Measurements from ENCODE around the gene SHE.
"Not testable (repeated sequence)": the region's sequence is repeated elsewhere in the genome, so short reads cannot be mapped to it uniquely, and the experiment has no call there.

SHE gene

DNA sequence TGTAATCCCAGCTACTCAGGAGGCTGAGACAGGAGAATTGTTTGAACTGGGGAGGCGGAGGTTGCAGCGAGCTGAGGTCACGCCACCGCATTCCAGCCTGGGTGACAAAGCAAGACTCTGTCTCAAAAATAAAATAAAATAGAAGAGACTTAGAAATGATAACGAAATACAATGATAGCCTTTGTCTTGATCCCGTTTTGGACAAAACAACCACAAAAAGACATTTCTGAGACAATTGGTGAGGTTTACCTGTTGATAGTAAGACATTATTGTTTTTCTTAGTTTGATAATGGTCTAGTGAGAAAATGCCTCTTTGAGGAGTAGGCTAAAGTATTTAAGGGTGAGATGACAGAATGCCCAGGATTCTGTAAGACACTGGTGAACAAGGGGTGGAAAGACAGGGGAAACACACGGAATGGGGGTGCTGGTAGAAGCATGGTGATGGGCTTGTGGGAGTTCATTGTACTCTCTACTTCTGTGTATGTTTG is 11.9 kb upstream of the SHE start:
- DNase-seq (ENCODE audit: low spot score), result no peak

DNA sequence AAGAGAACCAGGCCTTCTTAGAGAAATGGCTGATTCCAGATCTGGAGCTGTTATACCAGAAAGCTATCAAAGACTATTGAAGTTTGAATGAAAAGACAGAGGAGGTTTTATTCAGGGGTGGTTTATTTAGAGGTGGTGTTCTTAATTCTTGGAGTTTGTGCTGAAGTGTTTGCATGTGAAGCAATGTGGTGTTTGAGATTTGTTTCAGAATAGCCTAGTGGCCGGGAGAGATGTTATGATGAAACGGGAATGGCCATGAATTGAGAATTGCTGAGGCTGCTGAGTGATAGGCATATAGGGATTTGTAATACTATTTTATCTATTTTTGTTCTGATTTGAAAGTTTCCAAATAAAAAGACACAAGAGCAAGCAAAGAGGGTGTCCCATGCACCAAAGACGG is 10.5 kb upstream of the SHE start:
- DNase-seq (ENCODE audit: low spot score), result no peak

DNA sequence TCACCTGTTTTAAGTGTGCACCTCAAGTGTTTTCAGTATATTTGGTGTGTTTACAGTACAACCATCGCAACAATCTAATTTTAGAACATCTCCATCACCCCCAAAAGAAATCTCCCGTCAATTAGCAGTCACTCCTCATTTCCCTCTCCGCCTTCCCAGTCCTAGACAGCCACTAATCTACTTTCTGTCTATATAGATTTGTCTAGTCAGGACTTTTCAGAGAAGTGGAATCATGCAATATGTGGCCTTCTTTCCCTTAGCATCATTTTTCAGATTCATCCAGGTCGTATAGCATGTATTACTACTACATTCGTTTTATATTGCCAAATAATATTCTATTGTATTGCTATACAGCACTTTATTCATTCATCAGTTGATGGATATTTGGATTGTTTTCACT is 1.7 kb upstream of the SHE start:
- DNase-seq (ENCODE audit: low spot score), result no peak

DNA sequence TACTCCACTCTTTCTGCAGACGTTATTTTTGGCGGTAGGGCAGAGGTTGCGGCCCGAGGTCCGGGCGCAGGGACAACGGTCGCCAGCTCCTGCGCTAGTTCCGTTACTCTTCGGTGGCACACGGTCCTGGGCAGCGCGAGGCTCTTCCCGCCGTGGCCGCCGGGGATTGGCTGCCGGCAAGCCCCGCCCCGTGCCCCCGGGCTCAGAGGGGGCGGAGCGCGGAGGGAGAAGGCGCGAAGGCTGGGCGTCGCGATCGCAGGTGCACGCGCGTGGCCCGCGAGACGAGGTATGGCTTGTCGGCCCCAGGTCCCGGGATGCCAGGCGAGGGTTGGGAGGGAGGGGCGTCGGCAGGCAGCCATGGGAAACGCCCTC is 518 bp upstream of the SHE start:
- DNase-seq (ENCODE audit: low spot score), result no peak

DNA sequence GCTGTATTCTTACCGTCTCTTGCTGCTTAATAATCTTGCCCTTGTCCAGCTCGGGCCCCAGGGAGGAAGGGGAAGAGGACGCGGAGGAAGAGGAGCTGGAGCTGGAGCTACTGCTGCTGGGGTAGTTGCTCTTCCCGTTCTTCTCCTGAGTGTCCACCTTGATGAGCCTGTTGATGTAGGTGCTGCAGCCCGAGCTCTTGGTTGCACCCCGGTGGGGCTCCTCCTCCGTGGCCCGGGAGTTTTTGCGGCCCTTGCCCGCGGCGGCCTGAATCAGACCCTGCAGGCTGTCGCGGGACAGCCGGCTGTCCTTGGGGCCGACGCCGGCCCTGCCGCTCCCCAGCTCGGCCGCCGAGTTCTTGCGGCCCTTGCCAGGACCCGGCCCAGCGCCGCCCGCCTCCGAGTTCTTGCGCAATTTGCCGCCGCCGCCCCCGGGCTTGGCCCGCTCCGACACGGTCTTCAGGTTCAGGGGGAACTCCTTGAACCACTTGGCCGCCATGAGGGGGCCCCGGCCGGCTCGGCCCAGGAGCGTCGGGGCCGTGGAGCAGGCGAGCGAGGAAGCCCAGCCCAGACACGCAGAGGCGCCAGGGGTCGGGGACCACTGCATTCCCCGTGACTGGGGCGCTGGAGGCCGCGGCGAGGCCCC is 668 bp downstream of the SHE start:
- no peak for DNase-seq (ENCODE audit: low spot score)

DNA sequence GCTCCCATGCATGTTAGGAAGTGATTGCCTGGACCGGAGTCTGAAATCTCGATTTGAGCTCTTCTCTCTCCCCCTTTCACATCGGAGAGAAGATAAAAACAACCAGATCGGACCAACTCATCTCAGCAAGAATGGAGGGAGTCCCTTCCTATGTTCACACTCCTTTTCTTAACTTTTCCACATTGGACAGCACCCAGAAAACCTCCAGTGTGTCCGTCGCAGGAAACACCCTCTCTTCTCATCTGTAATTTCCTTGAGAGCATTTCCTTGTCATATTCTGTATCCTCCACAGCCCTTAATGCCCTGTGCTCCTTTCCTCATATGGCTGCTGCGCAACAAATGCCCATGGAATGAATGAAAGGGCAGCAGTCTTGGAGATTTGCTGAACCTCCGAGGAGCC is 1.7 kb downstream of the SHE start:
- no peak for DNase-seq (ENCODE audit: low spot score)

DNA sequence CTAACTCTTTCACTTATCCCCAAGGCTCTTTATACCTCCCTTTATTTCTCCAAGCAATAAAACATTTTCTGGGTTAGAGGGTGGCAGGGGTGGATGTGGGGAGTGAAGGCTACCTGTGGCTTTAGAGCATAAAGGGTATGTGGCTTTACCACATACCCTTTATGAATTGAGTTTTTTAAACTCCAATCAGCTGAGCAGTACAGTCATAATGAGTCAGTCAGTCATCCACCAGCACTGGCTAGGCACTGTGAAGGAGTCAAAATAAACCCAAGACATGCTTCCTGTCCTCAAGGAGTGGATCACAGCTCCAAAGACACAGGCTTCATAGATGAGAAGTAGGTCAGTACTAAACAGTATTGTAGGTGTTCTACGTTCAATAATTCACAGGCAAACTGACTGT is 2.8 kb downstream of the SHE start:
- DNase-seq (ENCODE audit: low spot score), result no peak

DNA sequence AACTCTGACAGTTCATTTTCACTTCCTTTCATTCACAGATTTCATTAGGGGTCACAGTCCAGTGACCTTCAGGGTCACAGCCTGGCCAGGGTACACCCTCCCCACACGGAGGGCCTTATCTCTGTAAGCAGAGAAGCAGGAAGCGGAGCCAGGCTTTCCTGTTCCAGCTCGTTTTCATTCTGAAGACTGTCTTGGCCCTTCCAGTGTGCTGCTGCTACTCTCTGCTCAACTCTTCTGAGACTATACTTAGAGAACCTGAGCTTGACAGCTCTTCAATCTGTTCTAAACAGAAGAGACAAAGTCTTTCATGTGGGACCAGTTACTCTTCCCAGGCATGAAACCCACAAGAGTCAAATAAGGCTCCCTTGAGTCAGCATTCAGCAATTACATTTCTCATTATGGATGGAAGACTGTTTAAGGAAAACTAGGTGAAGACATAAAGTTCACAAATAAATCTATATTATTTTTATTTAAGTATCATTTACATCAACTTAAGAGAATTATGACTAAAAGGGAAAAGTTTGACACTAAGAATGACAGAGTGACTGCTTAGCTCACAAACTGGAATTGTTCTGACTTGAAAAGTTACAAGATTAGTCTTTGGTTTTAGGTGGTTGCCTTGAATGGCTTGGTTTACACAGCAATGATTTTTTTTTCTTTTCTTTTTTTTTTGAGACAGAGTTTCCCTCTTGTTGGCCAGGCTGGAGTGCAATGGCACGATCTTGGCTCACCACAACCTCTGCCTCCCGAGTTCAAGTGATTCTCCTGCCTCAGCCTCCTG is 5.0 kb downstream of the SHE start:
- DNase-seq (ENCODE audit: low spot score), result no peak

DNA sequence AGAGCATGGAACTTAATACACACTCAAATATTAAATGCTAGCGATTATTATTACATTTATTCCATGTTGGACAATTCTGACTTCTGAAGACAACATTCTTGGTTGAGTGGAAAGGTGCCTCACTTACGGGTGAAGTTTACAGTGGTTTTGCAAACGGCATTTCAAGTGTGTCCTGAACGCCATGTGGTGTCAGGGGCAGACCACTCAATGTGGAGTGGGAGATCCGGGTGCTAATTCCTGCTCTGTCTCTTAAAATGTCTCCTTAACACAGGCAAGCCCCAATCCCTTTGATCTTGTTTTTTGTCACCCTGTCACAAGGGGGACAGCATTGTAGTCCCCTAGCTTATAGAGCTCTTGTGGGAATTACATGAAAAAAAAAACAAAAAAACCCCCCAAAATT is 5.8 kb downstream of the SHE start:
- DNase-seq (ENCODE audit: low spot score), result no peak

DNA sequence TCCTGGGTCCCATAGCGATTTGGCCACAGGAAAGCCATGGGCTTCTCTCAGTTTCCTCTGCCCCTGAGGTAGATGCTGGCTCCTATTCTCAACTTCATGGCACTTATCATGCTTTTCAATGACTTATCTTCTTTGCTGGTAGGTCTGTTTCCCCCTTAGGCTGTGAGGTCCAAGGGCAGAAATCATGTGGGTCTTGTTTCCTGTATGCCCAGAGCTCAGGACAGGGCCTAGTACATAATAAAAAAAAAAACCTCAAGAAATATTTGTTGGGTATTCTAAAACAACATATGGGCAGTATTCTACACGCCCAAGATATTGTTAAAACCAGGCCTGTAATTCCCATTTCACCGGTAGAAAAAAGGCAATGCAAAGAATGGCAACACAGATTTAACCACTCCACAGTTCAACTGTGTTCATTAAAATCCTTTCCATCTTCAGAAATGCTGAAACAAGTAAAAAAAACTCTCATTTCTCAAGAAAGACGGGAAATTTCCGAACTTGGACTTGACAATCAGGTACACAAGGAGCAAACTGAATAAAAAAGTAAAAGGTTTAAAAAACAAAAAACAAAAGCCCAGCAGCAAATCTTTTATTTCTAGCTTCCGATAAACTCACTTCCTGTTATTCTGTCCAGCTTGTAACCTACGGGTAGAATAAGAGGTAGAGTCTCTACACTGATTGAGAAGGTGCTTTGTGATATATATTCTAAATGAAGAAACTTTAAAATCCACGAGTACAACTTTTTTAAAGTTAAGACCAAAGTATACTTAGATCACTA is 6.5 kb downstream of the SHE start:
- no peak for DNase-seq (ENCODE audit: low spot score)

DNA sequence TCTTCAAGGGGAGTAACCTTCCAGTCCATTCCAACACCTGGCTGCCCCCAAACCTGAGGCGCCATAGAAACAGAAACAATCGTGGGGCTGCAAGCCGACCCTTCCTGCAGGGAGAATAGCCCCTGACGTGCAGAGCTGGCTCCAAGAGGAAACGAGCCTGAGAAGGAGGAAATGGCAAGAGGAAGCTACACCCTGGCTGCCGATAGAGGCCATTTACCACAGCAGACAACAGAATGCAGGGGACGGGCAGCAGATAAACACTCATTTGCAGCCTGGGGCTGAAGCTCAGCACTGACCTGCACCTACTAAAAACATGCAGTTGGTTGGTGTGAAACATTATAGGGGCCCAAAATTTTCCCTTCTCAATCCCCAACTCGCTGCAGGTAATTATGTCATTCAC is 8.9 kb downstream of the SHE start:
- DNase-seq (ENCODE audit: low spot score), result no peak

DNA sequence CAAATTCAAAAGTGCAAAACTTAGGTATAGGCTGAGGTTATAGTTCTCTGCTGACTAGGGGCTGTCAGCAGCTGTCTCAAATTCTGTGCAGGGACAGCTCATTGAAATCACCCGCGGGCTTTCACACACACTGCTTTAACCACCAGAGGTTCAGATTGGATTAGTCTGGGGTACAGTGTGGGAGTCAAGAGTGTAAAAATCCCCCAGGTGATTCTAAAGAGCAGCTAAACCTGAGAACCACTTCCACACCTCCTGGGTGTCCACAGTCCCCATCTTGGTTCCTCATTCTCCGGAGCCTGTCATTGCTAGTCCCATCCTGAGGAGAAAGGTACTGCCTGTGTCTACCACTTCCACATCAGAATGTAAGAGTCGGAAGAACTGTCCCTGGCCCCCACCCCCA is 10.1 kb downstream of the SHE start:
- no peak for DNase-seq (ENCODE audit: low spot score)

DNA sequence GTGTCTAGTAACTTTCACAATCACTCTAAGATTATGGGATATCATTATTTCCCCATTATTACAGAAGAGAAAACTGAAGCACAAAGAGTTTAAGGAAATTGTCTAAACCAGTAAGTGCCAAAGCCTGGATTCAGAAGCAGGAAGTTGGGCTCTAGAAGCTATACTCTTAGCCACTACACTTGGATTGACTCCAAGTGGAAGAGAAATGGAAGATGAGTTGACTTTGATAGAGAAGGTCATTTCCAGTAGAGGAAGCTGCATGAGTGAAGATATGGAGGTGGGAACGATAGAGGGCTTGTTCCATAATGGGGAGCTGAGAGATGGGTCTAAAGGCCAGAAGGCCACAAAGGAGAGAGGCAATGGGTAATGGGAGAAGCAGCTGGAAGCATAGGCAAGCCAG is 11.9 kb downstream of the SHE start:
- DNase-seq (ENCODE audit: low spot score), result no peak

DNA sequence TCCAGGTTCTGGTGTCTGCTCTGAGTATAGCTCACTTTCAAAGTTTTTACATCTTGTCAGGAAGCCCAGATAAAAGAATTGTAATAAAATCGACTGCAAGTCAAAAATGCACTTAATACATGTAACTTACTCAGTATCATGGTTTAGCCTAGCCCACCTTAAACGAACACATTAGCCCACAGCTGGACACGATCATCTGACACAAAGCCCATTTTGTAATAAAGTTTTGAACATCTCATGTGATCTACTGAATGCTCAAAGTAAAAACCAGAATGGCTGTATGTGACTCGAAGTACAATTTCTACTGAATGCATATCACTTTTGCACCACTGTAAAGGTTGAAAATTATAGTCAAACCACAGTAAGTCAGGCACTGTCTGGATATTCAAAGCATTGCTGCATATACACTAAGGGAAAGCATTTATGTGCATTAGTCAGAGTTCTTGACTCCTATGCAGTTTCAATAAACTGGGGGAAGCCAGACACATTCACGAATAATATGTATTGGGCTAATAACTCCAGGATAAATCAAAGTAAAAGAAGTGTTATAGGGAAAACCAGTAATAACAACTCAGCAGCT is 12.4 kb downstream of the SHE start:
- no peak for DNase-seq (ENCODE audit: low spot score)

DNA sequence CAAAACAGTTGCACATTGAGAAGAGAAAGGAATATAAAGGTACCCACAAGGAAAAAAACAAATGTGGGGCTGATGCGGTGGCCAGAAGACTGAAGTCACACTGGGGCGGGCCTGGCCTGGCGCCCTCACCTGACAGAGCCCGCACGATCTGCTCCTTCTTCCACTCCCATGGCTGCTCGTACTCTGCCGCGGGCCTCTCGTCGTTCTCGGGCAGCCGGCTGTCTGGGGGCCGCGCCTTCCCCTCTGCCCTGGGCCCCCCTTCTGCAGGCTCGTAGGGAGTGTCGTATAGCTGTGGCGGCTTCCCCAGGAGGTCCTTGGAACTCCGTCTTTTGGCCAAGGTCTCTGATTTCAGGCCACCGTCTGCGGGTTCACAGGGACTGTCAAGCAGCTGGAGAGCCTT is 13.3 kb downstream of the SHE start:
- no peak for DNase-seq (ENCODE audit: low spot score)

DNA sequence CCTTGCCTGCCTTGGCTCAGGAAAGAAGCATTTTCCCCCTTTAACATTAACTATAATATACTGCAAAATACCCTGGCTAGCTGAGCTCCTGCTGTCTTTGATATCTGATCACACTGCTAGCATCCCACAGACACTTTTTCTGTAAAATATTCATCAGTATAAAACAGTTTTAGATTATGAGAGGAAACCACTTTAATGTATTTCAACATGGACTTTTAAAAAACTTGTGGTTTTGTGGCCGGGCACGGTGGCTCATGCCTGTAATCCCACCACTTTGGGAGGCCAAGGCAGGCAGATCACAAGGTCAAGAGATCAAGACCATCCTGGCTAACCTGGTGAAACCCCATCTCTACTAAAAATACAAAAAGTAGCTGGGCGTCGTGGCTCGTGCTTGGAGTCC is 15.5 kb downstream of the SHE start:
- DNase-seq (ENCODE audit: low spot score), result not testable (repeated sequence)

DNA sequence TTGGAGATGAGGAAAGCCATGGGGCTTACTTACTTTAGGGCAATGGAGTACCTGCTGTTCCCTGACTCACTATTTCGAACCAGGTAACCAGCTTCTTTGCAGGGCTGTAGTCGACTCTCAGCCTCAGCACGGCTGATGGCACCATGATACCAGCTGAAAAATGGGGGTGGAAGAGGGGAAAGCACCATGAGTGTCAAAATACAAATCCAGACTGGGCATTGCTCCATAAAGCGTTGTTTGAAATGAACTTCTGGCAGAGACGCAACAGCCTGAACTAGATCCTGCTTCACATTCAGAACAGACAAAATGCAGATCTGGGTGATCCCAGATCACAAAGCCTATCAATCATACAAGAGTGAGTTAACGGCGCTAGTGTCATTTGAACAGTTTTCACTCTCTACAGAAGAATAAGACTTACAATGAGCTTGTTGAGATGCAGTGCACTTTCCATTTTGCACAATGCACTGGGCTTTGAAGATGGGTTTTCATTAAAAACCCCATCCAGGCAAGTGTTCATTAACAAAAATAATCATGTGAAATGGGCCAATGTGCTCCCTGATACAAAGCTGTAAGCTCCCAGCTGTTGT is 16.2 kb downstream of the SHE start:
- no peak for DNase-seq (ENCODE audit: low spot score)

DNA sequence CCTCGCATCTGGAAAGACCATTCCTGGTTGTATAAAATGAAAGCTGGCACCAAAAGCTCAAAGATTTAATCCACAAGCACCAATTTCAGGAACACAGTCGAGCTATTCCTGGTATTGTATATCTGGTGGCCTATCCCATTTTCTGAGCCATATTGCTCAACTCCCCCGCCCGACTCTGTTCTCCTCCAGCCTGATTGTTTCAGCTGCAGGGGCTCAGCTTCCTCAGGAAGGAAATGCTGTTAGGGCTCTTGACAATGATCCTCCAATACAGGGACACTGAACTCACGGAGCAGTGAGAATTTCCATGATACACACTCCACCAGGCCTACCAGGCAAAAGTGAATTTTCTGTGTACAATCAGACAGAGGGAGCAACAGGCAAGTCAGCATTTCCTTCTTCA is 17.1 kb downstream of the SHE start:
- no peak for DNase-seq (ENCODE audit: low spot score)

DNA sequence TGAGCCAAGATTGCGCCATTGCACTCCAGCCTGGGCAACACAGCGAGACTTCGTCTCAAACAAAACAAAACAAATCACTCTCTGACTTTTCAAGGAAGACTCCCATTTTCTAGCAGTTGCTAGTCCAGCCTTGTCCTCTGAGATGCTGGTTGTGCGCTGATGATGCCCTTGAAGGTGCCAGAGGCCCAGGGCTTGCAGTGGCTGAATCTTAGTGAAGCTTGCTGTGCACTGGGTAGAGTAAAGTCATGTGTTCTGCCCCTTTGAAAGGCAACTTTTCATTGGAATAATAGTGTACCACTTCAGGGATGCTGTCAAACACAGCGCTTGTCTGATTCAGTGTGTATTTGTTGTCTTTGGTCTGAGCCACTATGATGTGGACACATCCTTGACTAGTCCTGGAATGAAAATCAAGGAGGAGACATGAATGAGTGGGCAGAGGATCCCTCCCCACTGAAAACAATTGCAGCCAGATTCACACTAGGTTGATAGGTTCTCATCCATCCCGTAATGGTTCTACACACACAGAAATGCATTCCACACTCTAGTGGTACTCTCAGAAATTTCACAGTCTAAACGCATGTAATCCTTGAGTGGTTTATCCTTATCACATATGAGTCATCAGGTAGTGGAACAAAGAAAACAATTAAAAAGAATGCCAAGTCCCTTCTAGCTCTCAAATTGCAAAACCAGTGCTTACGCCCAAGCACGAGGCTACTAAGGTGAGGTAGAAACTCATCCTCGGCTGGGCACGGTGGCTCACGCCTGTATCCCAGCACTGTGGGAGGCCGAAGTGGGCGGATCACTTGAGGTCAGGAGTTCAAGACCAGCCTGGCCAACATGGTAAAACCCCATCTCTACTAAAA is 18.0 kb downstream of the SHE start:
- DNase-seq (ENCODE audit: low spot score), result peak; percentile 42

DNA sequence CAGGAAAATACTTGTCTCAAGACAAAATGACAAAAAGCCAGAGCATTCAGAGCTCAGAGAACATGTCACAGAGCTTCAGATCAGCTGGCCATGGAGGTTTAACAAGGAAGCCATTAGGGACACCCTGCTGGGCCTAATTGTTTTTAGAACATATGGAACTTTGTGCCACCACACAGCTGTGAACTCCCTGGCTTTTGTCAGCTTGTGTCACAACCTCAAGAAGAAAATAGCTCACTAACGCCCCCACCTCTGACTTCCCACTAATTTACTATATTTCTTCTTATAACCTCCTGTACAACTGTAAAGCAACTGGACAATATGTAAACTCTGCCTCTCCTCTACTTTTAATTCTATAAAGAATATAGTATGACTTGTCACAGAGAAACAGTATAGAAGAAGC is 21.2 kb downstream of the SHE start:
- DNase-seq (ENCODE audit: low spot score), result no peak

DNA sequence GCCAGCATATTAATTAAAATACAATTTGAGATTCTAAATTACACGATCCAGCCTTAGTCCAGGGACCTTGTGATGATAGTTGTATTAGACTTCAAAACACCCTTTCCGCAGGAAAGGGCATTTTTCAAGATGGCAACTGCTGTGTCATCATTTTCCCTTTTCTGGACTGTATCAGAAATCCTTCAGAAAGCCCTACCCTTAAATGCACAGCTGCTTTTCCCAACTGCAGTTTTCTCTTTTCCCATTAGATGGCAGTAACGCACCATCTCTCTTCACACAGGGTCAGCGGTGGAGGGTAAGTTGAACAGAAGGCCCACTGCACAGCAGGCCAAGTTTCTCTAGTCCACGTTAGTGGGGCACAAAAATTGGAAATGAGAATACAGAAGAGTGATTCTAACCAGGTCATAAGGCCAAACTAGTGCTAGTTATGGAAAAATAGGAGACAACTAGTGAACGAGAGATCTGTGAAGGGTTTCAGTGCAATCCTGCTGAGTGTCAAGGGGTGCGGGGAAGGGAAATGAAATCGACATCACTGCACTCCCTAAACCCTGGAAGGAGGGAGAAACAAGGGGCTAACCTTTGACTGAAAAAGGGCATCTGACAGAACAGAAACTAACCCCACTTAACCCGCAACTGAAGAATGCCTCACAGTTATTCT is 22.3 kb downstream of the SHE start:
- peak; percentile 97 for DNase-seq (ENCODE audit: low spot score)
